HG02588 (cell line): Measurements from ENCODE around the gene NTRK2.
A peak's percentile ranks its signal among the peaks of the same experiment; 100 is the strongest.

Experiments
- ATAC-seq: cut with Tn5 transposase; IDR thresholded peaks from one replicate; pipeline ENCODE4 v1.9.1; 2021; ENCODE audit warnings: mild to moderate bottlenecking, moderate library complexity; ENCODE audit not compliant: unreplicated experiment

Gene NTRK2

GRCh38 chr9:84731696-84732095, 62.2 kb downstream of the NTRK2 start:
- ATAC-seq, result no peak

GRCh38 chr9:84736081-84736480, 66.6 kb downstream of the NTRK2 start:
- no peak for ATAC-seq

GRCh38 chr9:84736536-84736935, 67.0 kb downstream of the NTRK2 start:
- ATAC-seq, result no peak

GRCh38 chr9:84738353-84738752, 68.8 kb downstream of the NTRK2 start:
- no peak for ATAC-seq

GRCh38 chr9:84742261-84742660, 72.7 kb downstream of the NTRK2 start:
- no peak for ATAC-seq

DNA sequence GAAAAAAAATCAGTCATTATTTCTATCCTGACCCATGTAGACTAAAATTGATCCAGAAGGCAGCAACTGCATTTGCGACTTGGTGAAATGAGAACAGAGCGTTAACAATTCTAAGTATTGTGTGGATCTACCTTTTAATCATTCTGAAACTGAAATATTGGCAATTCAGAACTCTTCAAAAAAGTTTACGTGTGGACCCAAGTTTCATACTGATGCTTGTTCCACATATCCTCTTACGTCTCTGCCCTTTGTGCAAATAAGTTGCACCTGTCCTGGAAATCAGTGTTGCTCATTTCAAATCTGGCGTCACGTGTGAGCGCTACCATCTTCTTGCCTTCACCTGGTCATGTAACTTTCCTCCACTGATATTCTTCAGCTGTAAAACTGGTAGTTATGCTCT, 74.7 kb downstream of the NTRK2 start:
- peak; percentile 55 for ATAC-seq

DNA sequence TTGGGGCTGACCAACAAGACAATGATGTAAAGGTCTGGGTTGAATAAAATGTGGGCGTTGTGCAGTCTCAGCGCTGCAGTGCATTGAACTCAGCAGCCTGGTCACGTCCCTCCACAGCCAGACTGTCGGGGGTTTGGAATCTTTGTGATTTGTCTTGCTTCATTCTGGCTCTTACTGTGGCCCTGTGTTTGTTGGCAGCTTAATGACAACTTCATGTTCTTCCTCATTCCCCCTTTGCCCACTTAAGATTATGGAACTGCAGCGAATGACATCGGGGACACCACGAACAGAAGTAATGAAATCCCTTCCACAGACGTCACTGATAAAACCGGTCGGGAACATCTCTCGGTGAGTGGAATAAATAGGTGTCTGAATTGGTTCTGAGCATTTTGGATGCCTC, 75.2 kb downstream of the NTRK2 start:
- no peak for ATAC-seq

DNA sequence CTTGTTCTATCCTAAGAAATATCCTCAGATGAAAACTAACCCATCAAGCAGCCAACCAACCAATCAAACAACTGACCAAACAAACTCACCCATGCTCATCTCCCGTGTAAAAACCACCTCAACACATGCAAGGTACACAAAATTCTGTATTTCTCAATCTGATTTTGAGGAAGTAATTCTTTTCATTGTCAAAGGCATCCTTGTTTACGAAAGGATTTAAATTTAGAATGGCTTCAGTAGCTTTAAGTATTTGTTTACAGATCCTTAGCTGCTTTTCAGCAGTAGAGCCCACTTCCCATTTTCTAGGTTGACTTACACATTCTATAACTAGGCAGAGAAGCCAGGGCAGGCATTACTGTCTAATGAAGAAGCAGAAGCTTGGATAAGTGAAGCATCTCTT, 78.6 kb downstream of the NTRK2 start:
- ATAC-seq, result peak; percentile 41

DNA sequence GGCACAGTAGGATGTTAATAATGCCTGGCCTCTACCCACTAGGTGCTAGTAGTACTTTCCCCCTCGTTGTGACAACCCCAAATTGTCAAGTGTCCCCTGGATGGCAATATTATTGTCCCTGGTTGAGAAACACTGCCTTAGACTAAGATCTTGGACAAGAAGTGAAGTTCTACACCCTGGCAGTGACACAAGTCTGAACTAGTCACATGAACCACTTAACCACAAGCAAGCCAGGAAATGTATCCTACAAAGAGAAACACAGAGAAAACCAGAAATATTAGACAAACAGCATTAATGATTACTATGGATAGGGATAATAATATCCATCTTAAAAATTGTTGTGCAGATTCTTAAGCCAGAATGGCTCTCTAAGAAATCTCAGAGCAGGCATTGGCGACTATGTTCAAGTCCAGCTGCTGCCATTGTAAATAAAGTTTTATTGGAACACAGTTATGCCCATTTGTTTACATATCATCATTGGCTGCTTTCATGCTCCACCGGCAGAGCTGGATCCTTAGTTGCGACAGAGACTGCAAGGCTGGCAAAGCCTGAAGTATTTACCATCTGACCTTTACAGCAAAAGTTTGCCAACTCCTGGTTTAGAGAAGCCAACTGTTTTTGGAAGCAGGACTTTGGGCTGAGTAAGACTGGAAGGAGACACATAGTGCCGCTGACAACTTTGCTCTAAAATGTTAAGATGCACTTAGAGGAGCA, 80.8 kb downstream of the NTRK2 start:
- ATAC-seq, result no peak

DNA sequence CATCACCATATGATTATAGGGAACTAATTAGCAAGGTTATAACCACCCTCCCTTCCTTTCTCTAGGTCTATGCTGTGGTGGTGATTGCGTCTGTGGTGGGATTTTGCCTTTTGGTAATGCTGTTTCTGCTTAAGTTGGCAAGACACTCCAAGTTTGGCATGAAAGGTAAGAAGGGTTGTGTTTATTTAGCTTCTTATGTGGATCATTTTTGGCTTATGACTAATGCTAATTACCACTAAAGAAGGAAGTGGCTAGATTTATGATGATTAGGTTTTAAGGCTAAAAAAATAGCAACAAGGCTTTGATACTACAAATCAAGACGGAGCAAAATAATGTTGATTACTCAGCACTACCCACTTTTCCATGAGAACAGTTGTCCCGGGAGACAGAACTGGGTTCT, 82.4 kb downstream of the NTRK2 start:
- no peak for ATAC-seq

DNA sequence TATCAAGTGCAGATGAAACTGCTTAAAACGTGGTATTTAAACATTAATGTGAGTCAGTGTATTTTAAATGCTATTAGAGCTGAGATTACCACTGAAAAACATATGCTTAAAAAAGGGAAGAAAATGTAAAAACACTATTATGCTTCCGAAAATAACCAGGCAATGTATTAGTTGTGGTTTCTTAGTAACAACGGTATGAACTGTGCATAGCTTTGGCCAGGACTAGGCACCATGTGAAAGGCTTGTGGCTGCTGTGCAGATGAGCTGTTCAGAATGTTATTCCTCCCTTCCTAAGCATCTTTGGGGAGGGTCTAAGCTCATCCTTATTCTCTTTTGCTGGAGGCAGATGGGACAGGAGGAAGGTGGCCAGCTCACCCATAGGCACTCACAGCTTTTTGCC, 84.9 kb downstream of the NTRK2 start:
- ATAC-seq, result no peak

DNA sequence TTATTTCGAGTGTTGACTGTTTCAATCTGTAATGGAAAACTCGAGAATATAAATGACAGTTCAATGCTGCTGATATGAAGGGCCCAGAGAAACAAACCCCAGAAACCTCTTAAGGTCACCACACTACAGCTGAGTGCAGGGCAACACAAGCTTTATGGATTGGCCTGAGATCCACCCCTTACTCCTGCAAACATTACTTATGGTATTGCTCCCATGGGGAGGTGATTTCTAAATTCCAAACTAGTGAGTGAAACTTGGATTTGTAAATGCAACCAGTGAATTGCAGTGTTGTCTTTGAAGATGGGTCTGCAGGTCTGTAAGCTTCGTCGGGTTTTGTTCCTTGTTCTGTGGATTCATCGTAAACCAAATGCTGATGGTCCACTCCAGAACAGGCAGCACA, 85.4 kb downstream of the NTRK2 start:
- no peak for ATAC-seq

DNA sequence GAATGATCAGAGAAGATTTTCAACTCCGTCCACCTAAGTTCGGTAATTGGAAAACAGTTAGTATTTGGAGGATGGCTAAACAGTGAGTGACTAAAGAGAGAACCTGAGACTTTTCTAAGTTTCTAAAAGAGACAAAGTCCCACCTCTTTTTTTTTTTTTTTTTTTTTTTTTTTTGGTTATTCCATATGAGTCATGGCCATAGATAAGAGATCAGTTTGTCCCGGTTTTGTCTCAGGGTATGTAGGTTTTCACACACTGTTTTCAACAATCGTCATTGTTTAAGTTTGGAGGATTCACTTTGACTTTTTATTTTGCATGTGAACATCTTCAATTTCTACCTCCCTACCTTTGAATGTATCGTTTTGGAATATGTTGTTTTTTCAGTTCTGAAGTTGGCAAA, 85.9 kb downstream of the NTRK2 start:
- ATAC-seq, result no peak

DNA sequence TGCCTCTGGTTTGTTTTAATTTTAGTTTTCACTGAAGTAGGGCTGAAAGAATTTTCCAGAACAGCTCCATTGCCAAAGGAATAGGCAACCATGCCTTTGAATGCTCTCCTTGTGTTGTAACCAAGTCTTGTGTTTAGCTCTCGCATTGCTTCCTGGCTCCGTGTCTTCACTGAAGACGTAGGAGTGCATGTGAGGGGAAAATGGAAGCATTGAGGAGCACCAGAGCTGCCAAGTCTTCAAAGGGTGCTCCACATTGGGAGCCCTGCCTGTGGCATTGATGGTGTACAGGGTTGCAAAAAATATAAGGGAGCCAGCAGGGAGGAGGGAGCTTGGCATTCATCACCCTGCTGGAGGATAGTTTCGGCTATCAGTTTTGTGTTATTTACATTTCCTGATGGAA, 86.6 kb downstream of the NTRK2 start:
- ATAC-seq, result no peak

DNA sequence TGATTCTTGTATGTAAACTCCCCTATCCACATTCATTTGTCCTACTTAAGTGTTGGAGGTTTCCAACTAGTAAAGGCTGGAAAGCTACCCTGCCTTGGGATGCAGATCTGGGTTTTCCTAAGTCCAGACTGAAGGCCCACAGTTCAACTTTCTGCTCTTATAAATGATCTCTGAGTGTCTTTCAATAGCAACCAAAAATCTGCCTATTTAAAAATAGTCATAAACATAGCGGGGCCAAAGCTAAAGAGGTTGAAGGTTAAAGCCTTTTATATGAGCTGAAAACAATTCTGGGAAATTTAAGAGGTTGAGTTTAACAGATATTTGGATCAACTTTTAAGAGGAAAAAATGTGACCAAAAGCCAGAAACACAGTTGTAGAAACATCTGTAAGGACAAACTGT, 87.2 kb downstream of the NTRK2 start:
- no peak for ATAC-seq

DNA sequence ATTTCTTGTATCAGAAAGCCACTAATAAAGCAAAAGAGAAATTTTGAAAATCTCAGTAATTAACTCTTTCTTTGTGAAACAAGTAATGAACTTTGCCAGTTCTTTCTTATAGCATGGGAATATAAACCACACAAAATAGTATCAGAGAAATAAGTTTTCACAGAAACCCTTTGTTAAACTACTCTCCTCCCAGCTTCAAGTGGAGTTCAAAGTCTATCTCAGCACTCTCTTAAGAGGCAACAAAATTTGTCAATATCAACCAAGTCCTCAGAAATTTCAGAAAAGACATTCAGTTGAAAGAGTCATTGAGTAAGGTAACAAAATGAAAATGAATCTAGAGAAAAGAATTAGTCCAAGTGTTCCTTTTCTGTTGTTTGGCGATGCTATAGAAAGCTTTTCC, 89.3 kb downstream of the NTRK2 start:
- peak; percentile 15 for ATAC-seq

DNA sequence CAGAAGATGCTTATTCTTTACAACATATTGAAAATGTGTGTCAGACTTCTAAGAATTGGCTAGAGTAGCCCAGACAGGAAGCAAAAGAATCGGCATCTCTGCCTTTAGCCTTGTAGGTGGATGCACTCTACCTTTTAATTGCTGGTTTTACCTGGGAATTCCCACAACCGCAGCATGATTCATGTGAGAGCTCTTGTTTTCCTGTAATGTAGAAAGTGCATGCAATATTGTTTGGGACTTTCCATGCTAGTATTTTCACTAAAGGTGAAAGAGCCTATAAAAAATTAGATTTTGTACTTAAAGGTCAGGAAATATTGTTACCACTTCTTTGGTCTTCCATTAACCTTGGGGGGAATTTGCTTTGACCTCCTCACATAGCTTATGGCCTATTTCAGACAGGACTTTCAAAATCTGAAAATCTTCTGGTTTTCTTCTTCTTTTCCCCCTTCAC, 89.8 kb downstream of the NTRK2 start:
- ATAC-seq, result peak; percentile 75

- no peak for ATAC-seq
These were observed 90.3 kb downstream of the NTRK2 start for GRCh38 chr9:84759804-84760203.

DNA sequence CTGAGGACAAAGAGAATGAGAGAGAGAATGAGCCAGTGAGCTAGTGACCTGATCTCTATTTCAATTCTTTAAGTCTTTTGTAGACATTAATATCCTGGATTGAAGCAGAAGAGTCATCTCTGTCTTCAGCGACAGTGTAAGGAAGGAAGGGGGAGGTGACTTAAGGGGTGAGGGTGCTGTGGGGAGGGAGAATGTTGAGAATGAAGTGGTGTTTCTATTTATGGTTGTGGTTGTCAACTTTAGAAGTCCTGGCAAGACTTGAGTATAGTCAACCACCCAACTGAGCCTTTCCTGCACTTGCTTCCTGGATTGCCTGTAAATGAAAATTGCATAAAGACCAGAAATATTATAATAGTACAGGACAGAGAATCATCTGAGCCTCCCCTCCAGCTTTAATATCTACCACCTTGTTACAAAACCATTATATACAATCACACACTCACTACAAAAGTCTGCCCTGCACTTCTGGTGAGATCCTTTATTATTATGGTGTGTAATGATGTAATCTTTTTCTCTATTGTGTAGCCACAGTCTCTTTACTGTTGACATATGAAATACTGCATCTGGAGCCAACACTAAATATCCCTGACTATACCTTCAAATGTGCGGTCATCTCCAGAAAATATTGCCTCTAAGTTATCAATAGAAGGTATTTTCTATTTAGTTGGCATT, 91.7 kb downstream of the NTRK2 start:
- ATAC-seq, result no peak

DNA sequence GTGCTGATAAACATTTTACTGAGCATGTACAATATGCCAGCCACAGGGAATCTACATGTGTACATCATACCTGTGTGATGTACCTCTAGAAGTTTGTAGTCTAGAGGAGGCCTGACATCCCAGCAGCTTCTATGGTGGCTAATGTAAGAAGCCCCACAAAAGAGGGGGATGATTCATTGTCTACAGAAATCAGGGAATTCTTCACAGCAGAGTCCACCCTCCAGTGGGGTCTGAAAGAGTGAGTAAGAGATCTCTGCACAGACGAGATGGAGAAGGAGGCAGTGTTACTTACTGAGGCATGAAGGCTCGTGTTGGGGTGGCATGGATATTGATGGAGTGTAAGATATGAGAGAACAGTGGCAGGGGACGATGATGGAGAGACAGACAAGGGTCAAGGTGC, 103.0 kb downstream of the NTRK2 start:
- no peak for ATAC-seq

- ATAC-seq, result no peak
These were observed 103.5 kb downstream of the NTRK2 start for GRCh38 chr9:84773022-84773421.

GRCh38 chr9:84775056-84775643, 105.6 kb downstream of the NTRK2 start:
- no peak for ATAC-seq
